Neural cell (in vitro differentiated cells): ENCODE data around the gene LRMDA. TPM values are rescaled to one million over a fixed set of nuclear protein-coding genes. Genes with fewer than 3 reads are reported as not detected.

Experiments used
- H2AFZ ChIP-seq: fragments of 200-600, 300-800 bp; sonication (generic), shearing (Covaris generic); 2 replicates; pipeline ENCODE4 v1.6.0; 2014; ENCODE audit warnings: low read depth, mild to moderate bottlenecking, antibody characterized with exemption, low read length, moderate library complexity
- H3F3A ChIP-seq: fragments of 200-600 bp; shearing (Covaris generic); 2 replicates; pipeline ENCODE4 v1.6.1; 2016; ENCODE audit warnings: mild to moderate bottlenecking, moderate library complexity, mixed read lengths, antibody characterized with exemption, low read length; ENCODE audit not compliant: insufficient read depth, poor library complexity, severe bottlenecking
- H3K27ac ChIP-seq: fragments of 200-600, 300-800 bp; sonication (generic), shearing (Covaris generic); 2 replicates; pipeline ENCODE4 v1.5.1; 2014; ENCODE audit warnings: mild to moderate bottlenecking, low read length, moderate library complexity
- H3K27me3 ChIP-seq: fragments of 300-800, 200-600 bp; sonication (generic), shearing (Covaris generic); 2 replicates; pipeline ENCODE4 v1.6.0; 2014; ENCODE audit warnings: mild to moderate bottlenecking, low read depth, low read length, moderate library complexity; ENCODE audit not compliant: insufficient read depth
- H3K36me3 ChIP-seq: fragments of 300-800, 200-600 bp; sonication (generic), shearing (Covaris generic); 2 replicates; pipeline ENCODE4 v1.5.1; 2014; ENCODE audit warnings: mild to moderate bottlenecking, antibody characterized with exemption, low read length, moderate library complexity; ENCODE audit not compliant: insufficient read depth
- H3K4me2 ChIP-seq: fragments of 300-800, 200-600 bp; sonication (generic), shearing (Covaris generic); 2 replicates; pipeline ENCODE4 v1.6.0; 2014; ENCODE audit warnings: mild to moderate bottlenecking, low read length
- H3K4me3 ChIP-seq: fragments of 300-800, 200-600 bp; sonication (generic), shearing (Covaris generic); 2 replicates; pipeline ENCODE4 v1.5.1; 2014; ENCODE audit warnings: mild to moderate bottlenecking, low read length, moderate library complexity
- H3K79me2 ChIP-seq: fragments of 200-600 bp; shearing (Covaris generic); replicated peaks from 2 replicates; pipeline ENCODE4 v1.6.0; 2014; ENCODE audit warnings: mild to moderate bottlenecking, low read length, moderate library complexity; ENCODE audit not compliant: insufficient read depth
- H3K9ac ChIP-seq: fragments of 300-800, 200-600 bp; sonication (generic), shearing (Covaris generic); 2 replicates; pipeline ENCODE4 v1.6.1; 2016; ENCODE audit warnings: mild to moderate bottlenecking, low read length, mixed read lengths
- H3K9me2 ChIP-seq: fragments of 200-600 bp; shearing (Covaris generic); 2 replicates; pipeline ENCODE4 v1.6.1; 2016; ENCODE audit warnings: mild to moderate bottlenecking, low read length, mixed read lengths; ENCODE audit not compliant: insufficient read depth
- H3K9me3 ChIP-seq: fragments of 200-600, 300-800 bp; sonication (generic), shearing (Covaris generic); 2 replicates; pipeline ENCODE4 v1.6.1; 2016; ENCODE audit warnings: mild to moderate bottlenecking, mixed run types, low read length, moderate library complexity, mixed read lengths
- H4K20me1 ChIP-seq: fragments of 200-600 bp; shearing (Covaris generic); 2 replicates; pipeline ENCODE4 v1.6.1; 2016; ENCODE audit warnings: mild to moderate bottlenecking, mixed run types; ENCODE audit not compliant: insufficient read depth
- EP300 ChIP-seq: fragments of 450-650 bp; conservative IDR thresholded peaks from 2 replicates; pipeline ENCODE4 v1.6.1; 2014; ENCODE audit warnings: antibody characterized with exemption, mild to moderate bottlenecking, moderate library complexity; ENCODE audit not compliant: poor library complexity, severe bottlenecking
- EZH2 ChIP-seq: fragments of 200-600, 300-800 bp; shearing (Covaris generic), sonication (generic); IDR thresholded peaks from 2 replicates; pipeline ENCODE4 v1.6.1; 2014; ENCODE audit warnings: antibody characterized with exemption, low read length, borderline replicate concordance, mild to moderate bottlenecking; ENCODE audit not compliant: insufficient read depth, poor library complexity, severe bottlenecking
- MXI1 ChIP-seq: fragments of 450-650 bp; conservative IDR thresholded peaks from 2 replicates; pipeline ENCODE4 v1.6.1; 2014; ENCODE audit warnings: antibody characterized with exemption, mild to moderate bottlenecking; ENCODE audit not compliant: poor library complexity, severe bottlenecking
- POLR2AphosphoS5 ChIP-seq: IDR thresholded peaks from 2 replicates; pipeline ENCODE4 v1.6.1; 2012
- RAD21 ChIP-seq: fragments of 450-650 bp; conservative IDR thresholded peaks from 2 replicates; pipeline ENCODE4 v1.6.1; 2014; ENCODE audit warnings: antibody characterized with exemption, mild to moderate bottlenecking, moderate library complexity
- SMC3 ChIP-seq: fragments of 450-650 bp; conservative IDR thresholded peaks from 2 replicates; pipeline ENCODE4 v1.6.1; 2014; ENCODE audit warnings: antibody characterized with exemption, mild to moderate bottlenecking, moderate library complexity; ENCODE audit not compliant: poor library complexity
- TAF1 ChIP-seq: IDR thresholded peaks from 2 replicates; pipeline ENCODE4 v1.6.1; 2012; ENCODE audit warnings: low read depth
- polyA plus RNA-seq: library from polyadenylated mRNA; depleted of rRNA; stranded (reverse); fragments of >200 nt; gene quantifications from 2 replicates; pipeline ENCODE4 v1.2.3, GENCODE V29; 2014
- TF ChIP-seq, protein P1 (sequence below): fragments of 450-650 bp; IDR thresholded peaks from 2 replicates; pipeline ENCODE4 v1.5.1; 2014; ENCODE audit warnings: antibody characterized with exemption, mild to moderate bottlenecking, moderate library complexity; ENCODE audit not compliant: poor library complexity, severe bottlenecking
- TF ChIP-seq, protein P2 (sequence below): IDR thresholded peaks from 2 replicates; pipeline ENCODE4 v1.6.1; 2012; ENCODE audit warnings: borderline replicate concordance

LRMDA gene
- polyA plus RNA-seq, 1 donor from 2014 or later = 5.6 TPM

DNA sequence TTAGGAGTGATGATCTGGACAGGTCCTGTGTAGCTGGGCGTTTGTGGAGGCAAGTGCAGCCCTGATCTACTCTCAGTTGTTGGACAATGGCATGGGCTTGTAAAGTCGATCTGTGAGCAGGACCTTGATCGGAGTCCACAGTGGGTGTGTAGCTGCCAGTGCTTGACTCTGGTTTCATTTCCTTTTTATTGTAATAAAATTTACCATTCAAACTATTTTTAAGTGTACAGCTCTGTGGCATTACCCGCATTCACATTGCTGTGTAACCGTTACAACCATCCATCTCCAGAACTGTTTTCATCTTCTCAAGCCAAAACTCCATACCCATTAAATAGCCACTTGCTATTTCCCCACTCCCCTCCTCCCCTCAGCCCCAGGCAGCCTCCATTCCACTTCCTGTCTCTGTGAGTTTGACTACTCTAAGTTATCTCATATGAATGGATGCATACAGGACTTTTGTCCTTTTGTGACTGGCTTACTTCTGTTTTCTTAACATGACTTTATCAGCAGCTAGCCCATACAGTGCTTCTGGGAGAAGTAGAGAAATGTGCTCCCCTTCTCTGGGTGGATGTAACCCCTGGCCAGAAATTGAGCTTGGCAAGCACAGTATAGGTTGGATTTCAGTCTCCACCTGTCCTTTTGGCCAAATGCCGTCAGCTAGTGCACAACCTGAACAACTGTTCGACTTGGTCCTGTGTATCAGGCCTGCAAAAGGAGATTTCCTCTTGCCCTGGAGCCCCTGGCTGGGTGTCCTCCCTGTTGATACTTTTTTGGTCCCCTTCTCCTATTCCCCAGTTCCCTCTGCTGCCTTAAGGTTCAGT is 180.0 kb downstream of the LRMDA start:
- Histone ChIP-seq H3K27ac (no peak overlapping the region), H3K4me2 (no peak overlapping the region), H3K9me2 (no peaks in the 10 kb centered on the region), H3K9me3 (no peaks in the 10 kb centered on the region), H2AFZ (no peak overlapping the region), H3K79me2 (no peaks in the 10 kb centered on the region), H4K20me1 (no peaks in the 10 kb centered on the region), H3K36me3 (no peaks in the 10 kb centered on the region), H3K9ac (no peak overlapping the region), H3K27me3 (peaks cover 8% of the 10 kb centered on the region), H3K4me3 (no peak overlapping the region), H3F3A (no peaks in the 10 kb centered on the region)
- TF ChIP-seq SMC3 = no peak
- TF ChIP-seq, protein P1, sequence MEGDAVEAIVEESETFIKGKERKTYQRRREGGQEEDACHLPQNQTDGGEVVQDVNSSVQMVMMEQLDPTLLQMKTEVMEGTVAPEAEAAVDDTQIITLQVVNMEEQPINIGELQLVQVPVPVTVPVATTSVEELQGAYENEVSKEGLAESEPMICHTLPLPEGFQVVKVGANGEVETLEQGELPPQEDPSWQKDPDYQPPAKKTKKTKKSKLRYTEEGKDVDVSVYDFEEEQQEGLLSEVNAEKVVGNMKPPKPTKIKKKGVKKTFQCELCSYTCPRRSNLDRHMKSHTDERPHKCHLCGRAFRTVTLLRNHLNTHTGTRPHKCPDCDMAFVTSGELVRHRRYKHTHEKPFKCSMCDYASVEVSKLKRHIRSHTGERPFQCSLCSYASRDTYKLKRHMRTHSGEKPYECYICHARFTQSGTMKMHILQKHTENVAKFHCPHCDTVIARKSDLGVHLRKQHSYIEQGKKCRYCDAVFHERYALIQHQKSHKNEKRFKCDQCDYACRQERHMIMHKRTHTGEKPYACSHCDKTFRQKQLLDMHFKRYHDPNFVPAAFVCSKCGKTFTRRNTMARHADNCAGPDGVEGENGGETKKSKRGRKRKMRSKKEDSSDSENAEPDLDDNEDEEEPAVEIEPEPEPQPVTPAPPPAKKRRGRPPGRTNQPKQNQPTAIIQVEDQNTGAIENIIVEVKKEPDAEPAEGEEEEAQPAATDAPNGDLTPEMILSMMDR = no peak
- TF ChIP-seq MXI1 = no peak
- no peak for TF ChIP-seq RAD21
- TF ChIP-seq EZH2 = no peak
- no peak for TF ChIP-seq EP300
- TF ChIP-seq POLR2AphosphoS5 = no peak
- no peak for TF ChIP-seq TAF1
- TF ChIP-seq, protein P2, sequence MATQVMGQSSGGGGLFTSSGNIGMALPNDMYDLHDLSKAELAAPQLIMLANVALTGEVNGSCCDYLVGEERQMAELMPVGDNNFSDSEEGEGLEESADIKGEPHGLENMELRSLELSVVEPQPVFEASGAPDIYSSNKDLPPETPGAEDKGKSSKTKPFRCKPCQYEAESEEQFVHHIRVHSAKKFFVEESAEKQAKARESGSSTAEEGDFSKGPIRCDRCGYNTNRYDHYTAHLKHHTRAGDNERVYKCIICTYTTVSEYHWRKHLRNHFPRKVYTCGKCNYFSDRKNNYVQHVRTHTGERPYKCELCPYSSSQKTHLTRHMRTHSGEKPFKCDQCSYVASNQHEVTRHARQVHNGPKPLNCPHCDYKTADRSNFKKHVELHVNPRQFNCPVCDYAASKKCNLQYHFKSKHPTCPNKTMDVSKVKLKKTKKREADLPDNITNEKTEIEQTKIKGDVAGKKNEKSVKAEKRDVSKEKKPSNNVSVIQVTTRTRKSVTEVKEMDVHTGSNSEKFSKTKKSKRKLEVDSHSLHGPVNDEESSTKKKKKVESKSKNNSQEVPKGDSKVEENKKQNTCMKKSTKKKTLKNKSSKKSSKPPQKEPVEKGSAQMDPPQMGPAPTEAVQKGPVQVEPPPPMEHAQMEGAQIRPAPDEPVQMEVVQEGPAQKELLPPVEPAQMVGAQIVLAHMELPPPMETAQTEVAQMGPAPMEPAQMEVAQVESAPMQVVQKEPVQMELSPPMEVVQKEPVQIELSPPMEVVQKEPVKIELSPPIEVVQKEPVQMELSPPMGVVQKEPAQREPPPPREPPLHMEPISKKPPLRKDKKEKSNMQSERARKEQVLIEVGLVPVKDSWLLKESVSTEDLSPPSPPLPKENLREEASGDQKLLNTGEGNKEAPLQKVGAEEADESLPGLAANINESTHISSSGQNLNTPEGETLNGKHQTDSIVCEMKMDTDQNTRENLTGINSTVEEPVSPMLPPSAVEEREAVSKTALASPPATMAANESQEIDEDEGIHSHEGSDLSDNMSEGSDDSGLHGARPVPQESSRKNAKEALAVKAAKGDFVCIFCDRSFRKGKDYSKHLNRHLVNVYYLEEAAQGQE = no peak

DNA sequence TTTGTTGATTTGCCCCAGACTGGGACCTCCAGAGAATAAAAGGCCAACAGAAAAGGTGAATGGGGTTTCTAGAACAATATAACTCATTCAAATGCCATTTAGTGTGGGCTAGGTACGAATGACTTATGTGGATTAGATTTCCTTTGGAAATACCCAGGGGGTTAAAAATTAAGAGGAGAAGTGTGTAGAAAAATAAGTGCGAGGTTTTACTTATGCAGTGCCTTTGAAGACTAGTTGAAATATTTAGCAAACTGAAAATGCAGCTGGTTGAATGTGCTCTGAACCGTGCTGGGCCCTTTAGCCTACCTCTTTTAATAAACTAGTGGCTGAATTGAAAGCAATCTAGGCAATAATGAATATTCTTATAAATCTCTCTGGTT is 180.6 kb downstream of the LRMDA start:
- peaks cover 8% of the 10 kb centered on the region for H3K27me3 ChIP-seq
- no peaks in the 10 kb centered on the region for H3K9me2 ChIP-seq
- H2AFZ ChIP-seq = no peak overlapping the region
- TF ChIP-seq, protein P1 = no peak
- TF ChIP-seq RAD21 = no peak
- TF ChIP-seq, protein P2 = no peak
- no peak for TF ChIP-seq EP300
- TF ChIP-seq SMC3 = no peak
- no peak for TF ChIP-seq POLR2AphosphoS5
- no peak for TF ChIP-seq TAF1
- no peak for TF ChIP-seq EZH2
- TF ChIP-seq MXI1 = no peak
- H3K79me2 ChIP-seq = no peaks in the 10 kb centered on the region
- no peaks in the 10 kb centered on the region for H4K20me1 ChIP-seq
- no peak overlapping the region for H3K9ac ChIP-seq
- no peaks in the 10 kb centered on the region for H3K9me3 ChIP-seq
- no peaks in the 10 kb centered on the region for H3K36me3 ChIP-seq
- H3F3A ChIP-seq = no peaks in the 10 kb centered on the region
- no peak overlapping the region for H3K4me3 ChIP-seq
- no peak overlapping the region for H3K4me2 ChIP-seq
- no peak overlapping the region for H3K27ac ChIP-seq
